ENCODE data around the gene NOXO1.
"Not testable (repeated sequence)": the region's sequence is repeated elsewhere in the genome, so short reads cannot be mapped to it uniquely, and the experiment has no call there.

NOXO1 gene

DNA sequence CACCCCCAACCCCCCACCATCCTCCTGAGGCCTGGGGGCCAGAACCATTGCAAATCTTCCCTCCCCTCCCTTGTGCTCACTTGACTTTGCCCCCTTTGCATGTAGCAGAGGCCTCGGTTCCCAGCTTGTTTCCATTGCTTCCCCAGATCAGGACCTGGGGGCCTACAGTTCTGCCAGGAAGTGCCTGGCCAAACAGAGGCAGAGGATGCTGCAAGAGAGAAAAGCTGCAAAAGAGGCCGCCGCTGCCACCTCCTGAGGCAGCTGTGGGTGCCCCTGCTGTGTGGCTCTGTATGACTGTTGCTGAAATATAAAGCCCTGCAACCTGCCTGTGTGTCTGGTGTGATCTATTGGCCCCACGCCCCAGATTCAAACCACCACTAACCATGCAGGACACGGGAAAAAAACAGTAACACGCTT, 19.6 kb downstream of the NOXO1 start:
- no peaks in the 10 kb centered on the region for H3K27me3 ChIP-seq (ENCODE audit: control insufficient read depth in 1 of 2, insufficient read depth in 2 of 2, low read length in 2 of 2)
- H3K27ac ChIP-seq (ENCODE audit: low read depth, low read length) = no peak overlapping the region
- H3K36me3 ChIP-seq (ENCODE audit: control insufficient read depth in 1 of 2, insufficient read depth in 2 of 2, low read length in 2 of 2) = peaks cover 8 to 26% of the 10 kb centered on the region in 2 donors
- peaks cover 29 to 43% of the 10 kb centered on the region in 2 donors for H3K4me1 ChIP-seq (ENCODE audit: control insufficient read depth in 1 of 2, insufficient read depth in 2 of 2, low read length in 2 of 2)
- H3K9ac ChIP-seq (ENCODE audit: low read depth in 1 of 2, low read length in 2 of 2) = no peak overlapping the region
- no peaks in the 10 kb centered on the region for H3K9me3 ChIP-seq (ENCODE audit: control insufficient read depth in 1 of 2, low read length in 2 of 2)
- H3K4me3 ChIP-seq (ENCODE audit: low read depth in 1 of 2, low read length in 2 of 2) = no peak overlapping the region

DNA sequence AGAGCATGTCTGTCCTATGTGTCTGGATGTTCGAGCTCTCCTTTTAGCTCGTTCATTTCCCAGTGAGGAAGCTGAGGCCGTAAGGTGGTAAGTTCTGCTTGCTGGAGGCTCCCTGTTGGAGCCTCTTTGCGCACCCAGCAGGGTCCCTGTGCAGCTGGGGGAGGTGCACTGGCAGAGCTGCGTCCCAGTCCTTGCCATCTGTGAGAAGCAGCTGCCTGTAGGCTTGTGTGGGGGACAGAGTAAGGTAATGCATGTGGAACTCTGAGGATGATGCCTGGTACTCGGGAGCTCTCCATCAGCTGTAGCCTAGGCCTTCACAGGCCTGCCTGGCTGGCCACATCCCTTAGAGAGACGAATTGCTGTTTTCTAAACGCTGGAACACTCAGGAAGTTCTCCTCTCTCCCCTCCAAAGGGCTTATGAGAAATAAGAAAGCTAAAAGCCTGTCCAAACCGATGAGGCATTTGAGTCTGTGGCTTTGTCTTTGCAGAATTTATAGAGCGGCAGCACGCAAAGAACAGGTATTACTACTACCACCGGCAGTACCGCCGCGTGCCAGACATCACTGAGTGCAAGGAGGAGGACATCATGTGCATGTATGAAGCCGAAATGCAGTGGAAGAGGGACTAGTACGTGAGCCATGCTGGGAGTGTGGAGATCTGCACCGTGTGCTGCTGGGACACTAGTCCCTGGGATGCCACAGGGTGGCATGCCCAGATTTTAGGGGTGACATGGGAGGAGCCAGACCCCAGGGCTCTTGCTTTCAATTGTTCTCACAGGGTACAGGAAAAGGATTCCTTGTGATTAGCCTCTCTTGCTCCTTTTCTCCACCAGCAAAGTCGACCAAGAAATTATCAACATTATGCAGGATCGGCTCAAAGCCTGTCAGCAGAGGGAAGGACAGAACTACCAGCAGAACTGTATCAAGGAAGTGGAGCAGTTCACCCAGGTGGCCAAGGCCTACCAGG, 20.3 kb downstream of the NOXO1 start:
- Histone ChIP-seq H3K4me1 (ENCODE audit: control insufficient read depth in 1 of 2, insufficient read depth in 2 of 2, low read length in 2 of 2) (peaks cover 28 to 42% of the 10 kb centered on the region in 2 donors), H3K27me3 (ENCODE audit: control insufficient read depth in 1 of 2, insufficient read depth in 2 of 2, low read length in 2 of 2) (no peaks in the 10 kb centered on the region), H3K4me3 (ENCODE audit: low read depth in 1 of 2, low read length in 2 of 2) (peak overlapping the region; percentile 79 to 92), H3K27ac (ENCODE audit: low read depth, low read length) (no peak overlapping the region), H3K9me3 (ENCODE audit: control insufficient read depth in 1 of 2, low read length in 2 of 2) (no peaks in the 10 kb centered on the region), H3K9ac (ENCODE audit: low read depth in 1 of 2, low read length in 2 of 2) (peak overlapping the region; percentile 91 to 94), H3K36me3 (ENCODE audit: control insufficient read depth in 1 of 2, insufficient read depth in 2 of 2, low read length in 2 of 2) (peaks cover 8 to 26% of the 10 kb centered on the region in 2 donors)

DNA sequence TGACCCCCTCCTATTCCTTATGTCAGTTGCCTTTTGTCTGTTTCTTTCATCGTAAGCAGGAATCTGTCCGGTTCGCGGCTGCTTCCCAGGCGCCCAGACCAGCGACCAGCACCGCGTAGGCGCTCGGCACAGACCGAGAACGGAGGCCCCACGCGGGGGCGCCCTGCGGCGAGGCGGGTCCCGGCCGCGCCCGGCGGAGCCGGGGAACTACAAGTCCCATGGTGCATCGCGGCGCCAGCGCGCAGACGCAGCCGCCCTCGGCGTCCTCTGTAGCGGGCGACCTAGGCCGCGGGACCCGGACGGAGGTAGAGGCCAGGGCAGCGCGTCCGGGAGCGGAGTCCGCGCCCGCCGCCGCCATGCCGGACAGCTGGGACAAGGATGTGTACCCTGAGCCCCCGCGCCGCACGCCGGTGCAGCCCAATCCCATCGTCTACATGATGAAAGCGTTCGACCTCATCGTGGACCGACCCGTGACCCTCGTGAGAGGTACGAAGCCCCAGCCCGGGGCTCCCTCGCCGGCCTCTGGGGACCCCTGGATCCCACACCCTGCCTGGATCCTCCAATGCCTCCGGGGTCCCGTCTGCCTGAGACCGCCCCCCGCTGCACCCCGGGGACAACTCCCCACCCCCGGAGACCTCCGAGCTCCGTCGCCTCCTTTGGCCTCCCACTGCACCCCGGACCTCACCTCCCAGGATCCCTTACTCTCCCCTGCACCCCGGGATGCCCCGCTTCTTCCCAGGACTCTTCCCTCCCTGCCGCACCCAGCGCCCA, 21.8 kb downstream of the NOXO1 start, which contains the start of gene NDUFB10:
TSS of gene NDUFB10 (plus strand) at position 270 of the 771 bp plus-strand sequence. CDS start at position 357, 87 bp downstream.
- Histone ChIP-seq H3K4me1 (ENCODE audit: control insufficient read depth in 1 of 2, insufficient read depth in 2 of 2, low read length in 2 of 2) (peaks cover 23 to 34% of the 10 kb centered on the region in 2 donors), H3K4me3 (ENCODE audit: low read depth in 1 of 2, low read length in 2 of 2) (peak within 1 kb of the TSS; percentile 79 to 92), H3K27me3 (ENCODE audit: control insufficient read depth in 1 of 2, insufficient read depth in 2 of 2, low read length in 2 of 2) (no peaks in the 10 kb centered on the region), H3K9ac (ENCODE audit: low read depth in 1 of 2, low read length in 2 of 2) (peak within 1 kb of the TSS; percentile 91 to 94), H3K9me3 (ENCODE audit: control insufficient read depth in 1 of 2, low read length in 2 of 2) (no peaks in the 10 kb centered on the region), H3K27ac (ENCODE audit: low read depth, low read length) (peak within 1 kb of the TSS; percentile 56), H3K36me3 (ENCODE audit: control insufficient read depth in 1 of 2, insufficient read depth in 2 of 2, low read length in 2 of 2) (peaks cover 8 to 26% of the 10 kb centered on the region in 2 donors)

- Histone ChIP-seq H3K36me3 (ENCODE audit: control insufficient read depth in 1 of 2, insufficient read depth in 2 of 2, low read length in 2 of 2) (peaks cover 8 to 24% of the 10 kb centered on the region in 2 donors), H3K9me3 (ENCODE audit: control insufficient read depth in 1 of 2, low read length in 2 of 2) (no peaks in the 10 kb centered on the region), H3K4me3 (ENCODE audit: low read depth in 1 of 2, low read length in 2 of 2) (peak overlapping the region; percentile 79 to 92), H3K27ac (ENCODE audit: low read depth, low read length) (peak overlapping the region; percentile 27), H3K4me1 (ENCODE audit: control insufficient read depth in 1 of 2, insufficient read depth in 2 of 2, low read length in 2 of 2) (peaks cover 22 to 30% of the 10 kb centered on the region in 2 donors), H3K27me3 (ENCODE audit: control insufficient read depth in 1 of 2, insufficient read depth in 2 of 2, low read length in 2 of 2) (no peaks in the 10 kb centered on the region), H3K9ac (ENCODE audit: low read depth in 1 of 2, low read length in 2 of 2) (peak overlapping the region; percentile 9 to 94)
Observed at GRCh38 chr16:1958715-1959268, 22.5 kb downstream of the NOXO1 start.

- H3K4me3 ChIP-seq (ENCODE audit: low read depth in 1 of 2, low read length in 2 of 2); H3K9me3 ChIP-seq (ENCODE audit: control insufficient read depth in 1 of 2, low read length in 2 of 2); H3K9ac ChIP-seq (ENCODE audit: low read depth in 1 of 2, low read length in 2 of 2); H3K27ac ChIP-seq (ENCODE audit: low read depth, low read length); H3K27me3 ChIP-seq (ENCODE audit: control insufficient read depth in 1 of 2, insufficient read depth in 2 of 2, low read length in 2 of 2): not testable (repeated sequence)
- peaks cover 8 to 21% of the 10 kb centered on the region in 2 donors for H3K36me3 ChIP-seq (ENCODE audit: control insufficient read depth in 1 of 2, insufficient read depth in 2 of 2, low read length in 2 of 2)
- peaks cover 16 to 24% of the 10 kb centered on the region in 2 donors for H3K4me1 ChIP-seq (ENCODE audit: control insufficient read depth in 1 of 2, insufficient read depth in 2 of 2, low read length in 2 of 2)
Observed at GRCh38 chr16:1958143-1958491, 23.2 kb downstream of the NOXO1 start.

DNA sequence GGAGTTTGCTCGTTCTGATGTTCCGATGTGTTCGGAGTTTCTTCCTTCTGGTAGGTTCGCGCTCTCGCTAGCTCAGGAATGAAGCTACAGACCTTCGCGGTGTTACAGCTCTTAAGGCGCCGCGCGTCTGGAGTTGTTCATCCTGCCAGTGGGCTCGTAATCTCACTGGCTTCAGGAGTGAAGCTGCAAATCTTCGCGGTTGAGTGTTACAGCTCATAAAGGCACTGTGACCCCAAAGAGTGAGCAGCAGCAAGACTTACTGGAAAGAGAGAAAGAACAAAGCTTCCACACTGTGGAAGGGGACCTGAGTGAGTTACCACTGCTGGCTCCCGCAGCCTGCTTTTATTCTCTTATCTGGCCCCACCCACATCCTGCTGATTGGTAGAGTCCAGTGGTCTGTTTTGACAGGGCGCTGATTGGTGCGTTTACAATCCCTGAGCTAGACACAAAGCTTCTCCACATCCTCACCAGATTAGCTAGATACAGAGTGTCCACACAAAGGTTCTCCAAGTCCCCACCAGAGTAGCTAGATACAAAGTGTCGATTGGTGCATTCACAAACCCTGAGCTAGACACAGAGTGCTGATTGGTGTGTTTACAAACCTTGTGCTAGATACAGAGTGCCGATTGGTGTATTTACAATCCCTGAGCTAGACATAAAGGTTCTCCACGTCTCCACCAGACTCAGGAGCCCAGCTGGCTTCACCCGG, 23.7 kb downstream of the NOXO1 start:
- peaks cover 15 to 19% of the 10 kb centered on the region in 2 donors for H3K4me1 ChIP-seq (ENCODE audit: control insufficient read depth in 1 of 2, insufficient read depth in 2 of 2, low read length in 2 of 2)

GRCh38 chr16:1953734-1954133, 27.5 kb downstream of the NOXO1 start:
- Histone ChIP-seq H3K36me3 (ENCODE audit: control insufficient read depth in 1 of 2, insufficient read depth in 2 of 2, low read length in 2 of 2) (no peaks in the 10 kb centered on the region), H3K4me3 (ENCODE audit: low read depth in 1 of 2, low read length in 2 of 2) (no peak overlapping the region), H3K9me3 (ENCODE audit: control insufficient read depth in 1 of 2, low read length in 2 of 2) (no peaks in the 10 kb centered on the region), H3K27ac (ENCODE audit: low read depth, low read length) (no peak overlapping the region), H3K4me1 (ENCODE audit: control insufficient read depth in 1 of 2, insufficient read depth in 2 of 2, low read length in 2 of 2) (peaks cover 0 to under 1% of the 10 kb centered on the region in 2 donors), H3K9ac (ENCODE audit: low read depth in 1 of 2, low read length in 2 of 2) (no peak overlapping the region), H3K27me3 (ENCODE audit: control insufficient read depth in 1 of 2, insufficient read depth in 2 of 2, low read length in 2 of 2) (no peaks in the 10 kb centered on the region)

More for the DNA sequence above, 23.7 kb downstream of the NOXO1 start:
- not testable (repeated sequence) for H3K9ac ChIP-seq (ENCODE audit: low read depth in 1 of 2, low read length in 2 of 2); H3K27me3 ChIP-seq (ENCODE audit: control insufficient read depth in 1 of 2, insufficient read depth in 2 of 2, low read length in 2 of 2); H3K9me3 ChIP-seq (ENCODE audit: control insufficient read depth in 1 of 2, low read length in 2 of 2); H3K4me3 ChIP-seq (ENCODE audit: low read depth in 1 of 2, low read length in 2 of 2); H3K27ac ChIP-seq (ENCODE audit: low read depth, low read length)
- peaks cover 8 to 17% of the 10 kb centered on the region in 2 donors for H3K36me3 ChIP-seq (ENCODE audit: control insufficient read depth in 1 of 2, insufficient read depth in 2 of 2, low read length in 2 of 2)

- Histone ChIP-seq H3K4me3 (ENCODE audit: low read depth in 1 of 2, low read length in 2 of 2) (no peak overlapping the region), H3K27me3 (ENCODE audit: control insufficient read depth in 1 of 2, insufficient read depth in 2 of 2, low read length in 2 of 2) (no peaks in the 10 kb centered on the region), H3K27ac (ENCODE audit: low read depth, low read length) (no peak overlapping the region), H3K9ac (ENCODE audit: low read depth in 1 of 2, low read length in 2 of 2) (no peak overlapping the region), H3K4me1 (ENCODE audit: control insufficient read depth in 1 of 2, insufficient read depth in 2 of 2, low read length in 2 of 2) (no peaks in the 10 kb centered on the region), H3K36me3 (ENCODE audit: control insufficient read depth in 1 of 2, insufficient read depth in 2 of 2, low read length in 2 of 2) (no peaks in the 10 kb centered on the region), H3K9me3 (ENCODE audit: control insufficient read depth in 1 of 2, low read length in 2 of 2) (no peaks in the 10 kb centered on the region)
Observed at GRCh38 chr16:1950559-1950958, 30.7 kb downstream of the NOXO1 start.

DNA sequence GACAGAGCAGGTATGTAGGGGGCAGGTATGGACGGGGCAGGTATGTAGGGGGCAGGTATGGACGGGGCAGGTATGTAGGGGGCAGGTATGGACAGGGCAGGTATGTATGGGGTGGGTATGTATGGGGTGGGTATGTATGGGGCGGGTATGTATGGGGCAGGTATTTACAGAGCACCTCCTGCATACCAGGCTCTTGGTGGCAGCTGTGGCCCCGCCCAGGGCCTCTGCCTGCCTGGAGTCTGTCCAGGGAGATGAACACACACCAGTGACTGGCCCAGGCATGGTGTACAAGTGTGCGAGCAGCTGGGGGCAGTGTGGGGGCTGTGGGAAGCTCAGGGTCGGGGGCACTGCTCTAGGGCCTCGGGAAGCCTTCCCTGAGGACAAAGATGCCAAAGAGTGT, 31.2 kb downstream of the NOXO1 start:
- Histone ChIP-seq H3K9ac (ENCODE audit: low read depth in 1 of 2, low read length in 2 of 2) (no peak overlapping the region), H3K9me3 (ENCODE audit: control insufficient read depth in 1 of 2, low read length in 2 of 2) (no peaks in the 10 kb centered on the region), H3K36me3 (ENCODE audit: control insufficient read depth in 1 of 2, insufficient read depth in 2 of 2, low read length in 2 of 2) (no peaks in the 10 kb centered on the region), H3K27me3 (ENCODE audit: control insufficient read depth in 1 of 2, insufficient read depth in 2 of 2, low read length in 2 of 2) (no peaks in the 10 kb centered on the region), H3K4me3 (ENCODE audit: low read depth in 1 of 2, low read length in 2 of 2) (no peak overlapping the region), H3K27ac (ENCODE audit: low read depth, low read length) (no peak overlapping the region), H3K4me1 (ENCODE audit: control insufficient read depth in 1 of 2, insufficient read depth in 2 of 2, low read length in 2 of 2) (no peaks in the 10 kb centered on the region)

All from duodenal mucosa (tissue), 2 donors.